Measurements from ENCODE around the gene TMEM117.

TMEM117 gene

GRCh38 chr12:43951286-43951685, 115.4 kb downstream of the TMEM117 start:
- DNase-seq (ENCODE audit: low read depth in 1 of 2, low spot score in 1 of 2), result no peak

- no peak for DNase-seq (ENCODE audit: low read depth in 1 of 2, low spot score in 1 of 2)
Measured at GRCh38 chr12:43957732-43958372, 122.0 kb downstream of the TMEM117 start.

GRCh38 chr12:43964033-43964432, 128.2 kb downstream of the TMEM117 start:
- no peak for DNase-seq (ENCODE audit: low read depth in 1 of 2, low spot score in 1 of 2)

GRCh38 chr12:43964961-43965360, 129.1 kb downstream of the TMEM117 start:
- no peak for DNase-seq (ENCODE audit: low read depth in 1 of 2, low spot score in 1 of 2)

- no peak for DNase-seq (ENCODE audit: low read depth in 1 of 2, low spot score in 1 of 2)
Measured at GRCh38 chr12:43965899-43966298, 130.0 kb downstream of the TMEM117 start.

- no peak for DNase-seq (ENCODE audit: low read depth in 1 of 2, low spot score in 1 of 2)
Measured at GRCh38 chr12:43968736-43969135, 132.9 kb downstream of the TMEM117 start.

GRCh38 chr12:43969882-43970281, 134.0 kb downstream of the TMEM117 start:
- DNase-seq (ENCODE audit: low read depth in 1 of 2, low spot score in 1 of 2), result no peak

GRCh38 chr12:43973385-43973784, 137.5 kb downstream of the TMEM117 start:
- DNase-seq (ENCODE audit: low read depth in 1 of 2, low spot score in 1 of 2), result no peak

GRCh38 chr12:43973993-43974392, 138.1 kb downstream of the TMEM117 start:
- no peak for DNase-seq (ENCODE audit: low read depth in 1 of 2, low spot score in 1 of 2)

- DNase-seq (ENCODE audit: low read depth in 1 of 2, low spot score in 1 of 2), result no peak
Measured at GRCh38 chr12:43976027-43976426, 140.1 kb downstream of the TMEM117 start.

GRCh38 chr12:43978556-43978955, 142.7 kb downstream of the TMEM117 start:
- no peak for DNase-seq (ENCODE audit: low read depth in 1 of 2, low spot score in 1 of 2)

GRCh38 chr12:43979450-43979849, 143.6 kb downstream of the TMEM117 start:
- no peak for DNase-seq (ENCODE audit: low read depth in 1 of 2, low spot score in 1 of 2)

GRCh38 chr12:43980627-43981191, 144.8 kb downstream of the TMEM117 start:
- no peak for DNase-seq (ENCODE audit: low read depth in 1 of 2, low spot score in 1 of 2)

- DNase-seq (ENCODE audit: low read depth in 1 of 2, low spot score in 1 of 2), result no peak
Measured at GRCh38 chr12:43981726-43982125, 145.8 kb downstream of the TMEM117 start.

GRCh38 chr12:43982544-43982943, 146.7 kb downstream of the TMEM117 start:
- DNase-seq (ENCODE audit: low read depth in 1 of 2, low spot score in 1 of 2), result no peak

GRCh38 chr12:43988838-43989560, 153.1 kb downstream of the TMEM117 start:
- DNase-seq (ENCODE audit: low read depth in 1 of 2, low spot score in 1 of 2), result no peak

- DNase-seq (ENCODE audit: low read depth in 1 of 2, low spot score in 1 of 2), result no peak
Measured at GRCh38 chr12:43992856-43993255, 157.0 kb downstream of the TMEM117 start.

- no peak for DNase-seq (ENCODE audit: low read depth in 1 of 2, low spot score in 1 of 2)
Measured at GRCh38 chr12:44000309-44000952, 164.6 kb downstream of the TMEM117 start.

GRCh38 chr12:44002607-44003006, 166.7 kb downstream of the TMEM117 start:
- no peak for DNase-seq (ENCODE audit: low read depth in 1 of 2, low spot score in 1 of 2)

GRCh38 chr12:44003721-44004120, 167.8 kb downstream of the TMEM117 start:
- no peak for DNase-seq (ENCODE audit: low read depth in 1 of 2, low spot score in 1 of 2)

GRCh38 chr12:44015333-44015941, 179.6 kb downstream of the TMEM117 start:
- no peak for DNase-seq (ENCODE audit: low read depth in 1 of 2, low spot score in 1 of 2)

GRCh38 chr12:44017216-44017615, 181.3 kb downstream of the TMEM117 start:
- no peak for DNase-seq (ENCODE audit: low read depth in 1 of 2, low spot score in 1 of 2)

All from activated CD4-positive, alpha-beta T cell treated with anti-CD3 and anti-CD28 coated beads, Interleukin-2, amount 50 U/mL, for 24 hours (primary cell).